AG10803 (cell line): Measurements from ENCODE around the gene FANK1.

Experiments used
- DNase-seq: peaks from one replicate; pipeline ENCODE4 v3.0.0; 2010; ENCODE audit warnings: low read depth
- H3K4me3 ChIP-seq: 2 replicates; pipeline ENCODE4 v1.5.1; 2011; ENCODE audit warnings: mild to moderate bottlenecking, low read length, control low read depth
- TF ChIP-seq, protein P1 (sequence below): conservative IDR thresholded peaks from 2 replicates; pipeline ENCODE4 v1.5.1; 2011; ENCODE audit warnings: mild to moderate bottlenecking, low read length, control low read depth, inconsistent platforms

The FANK1 gene

DNA sequence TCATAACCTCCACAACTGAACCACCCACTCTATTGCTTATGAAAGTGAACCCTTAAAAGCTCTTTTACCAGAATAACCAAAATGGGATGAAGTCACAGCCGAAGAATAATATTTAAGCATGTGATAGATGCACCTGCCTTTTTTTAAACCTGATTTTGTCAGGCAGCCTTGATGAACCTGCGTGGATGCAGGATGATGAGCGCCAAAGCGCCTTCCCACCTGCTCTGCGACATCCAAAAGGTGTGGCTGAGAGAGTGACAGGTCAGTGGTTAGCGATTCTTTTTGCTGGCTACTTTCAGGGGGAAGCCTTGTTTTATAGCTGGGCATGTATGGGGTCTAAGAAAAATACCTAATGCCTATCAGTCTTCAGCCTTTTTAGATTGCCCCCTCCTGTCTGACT lies 157.8 kb downstream of the FANK1 start:
- TF ChIP-seq, protein P1, sequence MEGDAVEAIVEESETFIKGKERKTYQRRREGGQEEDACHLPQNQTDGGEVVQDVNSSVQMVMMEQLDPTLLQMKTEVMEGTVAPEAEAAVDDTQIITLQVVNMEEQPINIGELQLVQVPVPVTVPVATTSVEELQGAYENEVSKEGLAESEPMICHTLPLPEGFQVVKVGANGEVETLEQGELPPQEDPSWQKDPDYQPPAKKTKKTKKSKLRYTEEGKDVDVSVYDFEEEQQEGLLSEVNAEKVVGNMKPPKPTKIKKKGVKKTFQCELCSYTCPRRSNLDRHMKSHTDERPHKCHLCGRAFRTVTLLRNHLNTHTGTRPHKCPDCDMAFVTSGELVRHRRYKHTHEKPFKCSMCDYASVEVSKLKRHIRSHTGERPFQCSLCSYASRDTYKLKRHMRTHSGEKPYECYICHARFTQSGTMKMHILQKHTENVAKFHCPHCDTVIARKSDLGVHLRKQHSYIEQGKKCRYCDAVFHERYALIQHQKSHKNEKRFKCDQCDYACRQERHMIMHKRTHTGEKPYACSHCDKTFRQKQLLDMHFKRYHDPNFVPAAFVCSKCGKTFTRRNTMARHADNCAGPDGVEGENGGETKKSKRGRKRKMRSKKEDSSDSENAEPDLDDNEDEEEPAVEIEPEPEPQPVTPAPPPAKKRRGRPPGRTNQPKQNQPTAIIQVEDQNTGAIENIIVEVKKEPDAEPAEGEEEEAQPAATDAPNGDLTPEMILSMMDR = no peak
- no peak for DNase-seq

DNA sequence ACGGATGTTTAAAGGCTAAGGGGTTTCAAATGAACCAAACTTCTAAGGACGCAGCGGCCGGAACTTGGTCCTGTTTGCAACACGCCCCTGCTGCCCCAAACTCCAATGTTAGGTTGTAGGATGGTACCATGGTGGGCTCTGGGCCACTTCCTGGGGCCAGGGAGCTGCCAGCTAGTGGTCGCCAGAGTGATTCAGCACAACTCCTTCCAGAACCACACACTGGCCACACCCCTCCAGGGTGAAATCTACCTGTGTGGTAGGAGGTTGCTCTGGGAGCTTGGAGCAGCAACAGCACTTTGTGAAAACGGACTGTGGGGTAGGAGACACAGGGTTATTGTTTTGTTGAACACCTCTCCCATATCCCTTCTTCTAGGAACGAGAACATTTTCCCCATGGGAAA lies 161.1 kb downstream of the FANK1 start:
- no peak overlapping the region for H3K4me3 ChIP-seq
- TF ChIP-seq, protein P1 = no peak
- DNase-seq = no peak

More for the DNA sequence above, 157.8 kb downstream of the FANK1 start:
- H3K4me3 ChIP-seq = no peak overlapping the region

DNA sequence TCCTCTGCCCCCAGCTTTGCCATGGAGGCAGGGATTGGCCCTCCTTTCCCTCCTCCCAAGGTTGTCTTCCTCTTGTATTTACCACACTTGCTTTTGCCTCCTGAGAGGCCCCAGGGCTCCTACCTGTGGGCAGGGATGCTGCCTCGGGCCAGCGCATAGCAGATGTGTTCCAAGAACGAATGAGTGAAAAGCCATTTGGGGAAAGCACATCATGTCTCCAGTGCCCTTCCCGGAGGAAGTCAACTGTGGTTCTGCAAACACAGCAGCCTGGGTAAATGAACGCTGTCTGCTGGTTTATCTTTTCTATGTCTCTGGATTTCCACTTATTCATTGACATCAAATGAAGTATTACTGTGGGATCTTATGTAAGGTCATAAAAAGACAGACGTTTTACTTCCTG lies 161.7 kb downstream of the FANK1 start:
- no peak for DNase-seq
- TF ChIP-seq, protein P1 = no peak
- H3K4me3 ChIP-seq = no peak overlapping the region

DNA sequence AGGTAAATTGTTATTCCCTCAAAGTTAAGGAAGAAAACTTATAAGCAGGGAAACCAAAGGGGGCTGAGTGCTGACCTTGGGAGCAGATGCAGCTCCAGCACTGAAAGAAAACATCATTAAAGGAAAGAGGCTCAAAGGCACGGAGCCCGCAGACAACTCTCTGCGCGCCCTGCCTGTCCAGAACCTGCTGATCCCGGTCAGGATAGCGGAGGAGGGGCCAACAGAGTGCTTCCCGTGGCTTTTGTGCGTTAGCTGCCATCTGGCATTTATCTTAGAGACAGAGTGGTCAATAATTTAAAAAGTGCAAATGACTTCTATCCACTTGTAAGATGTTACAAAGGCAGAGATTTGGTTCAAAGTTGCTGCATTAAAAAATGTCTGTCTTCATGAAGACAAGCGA lies 162.1 kb downstream of the FANK1 start:
- DNase-seq = no peak
- TF ChIP-seq, protein P1 = no peak
- no peak overlapping the region for H3K4me3 ChIP-seq
